GM18867 (cell line): Measurements from ENCODE around the gene CNN1.
"Not testable (repeated sequence)": the region's sequence is repeated elsewhere in the genome, so short reads cannot be mapped to it uniquely, and the experiment has no call there.

Source experiments
- ATAC-seq: cut with Tn5 transposase; IDR thresholded peaks from one replicate; pipeline ENCODE4 v1.9.1; 2021; ENCODE audit warnings: mild to moderate bottlenecking, moderate library complexity; ENCODE audit not compliant: unreplicated experiment

Gene CNN1

GRCh38 chr19:11563532-11563931, 24.9 kb downstream of the CNN1 start:
- ATAC-seq = no peak

GRCh38 chr19:11564082-11564807, 25.6 kb downstream of the CNN1 start:
- ATAC-seq = not testable (repeated sequence)

GRCh38 chr19:11565649-11565980, 27.0 kb downstream of the CNN1 start:
- ATAC-seq = not testable (repeated sequence)

- ATAC-seq = no peak
These were observed 27.5 kb downstream of the CNN1 start for GRCh38 chr19:11566164-11566563.

- ATAC-seq = no peak
These were observed 31.4 kb downstream of the CNN1 start for GRCh38 chr19:11570039-11570462.

- not testable (repeated sequence) for ATAC-seq
These were observed 34.7 kb downstream of the CNN1 start for GRCh38 chr19:11573354-11573753.

GRCh38 chr19:11573763-11574162, 35.1 kb downstream of the CNN1 start:
- ATAC-seq = not testable (repeated sequence)

GRCh38 chr19:11574689-11575088, 36.0 kb downstream of the CNN1 start:
- ATAC-seq = no peak

- no peak for ATAC-seq
These were observed 37.6 kb downstream of the CNN1 start for GRCh38 chr19:11576227-11576626.

GRCh38 chr19:11577451-11578257, 39.0 kb downstream of the CNN1 start, which contains the start of gene ACP5:
ACP5 (minus strand) TSS chr19:11577645; CDS start chr19:11577317, 328 bp downstream.
- no peak for ATAC-seq

GRCh38 chr19:11578258-11579142, 39.8 kb downstream of the CNN1 start:
- peak; percentile 40 for ATAC-seq

- no peak for ATAC-seq
These were observed 41.5 kb downstream of the CNN1 start for GRCh38 chr19:11580116-11580515.

GRCh38 chr19:11581740-11582139, 43.1 kb downstream of the CNN1 start:
- peak; percentile 65 for ATAC-seq

- no peak for ATAC-seq
These were observed 47.7 kb downstream of the CNN1 start for GRCh38 chr19:11586331-11586730.

- ATAC-seq = no peak
These were observed 48.8 kb downstream of the CNN1 start for GRCh38 chr19:11587302-11587974.

- no peak for ATAC-seq
These were observed 49.5 kb downstream of the CNN1 start for GRCh38 chr19:11587975-11588631.

- ATAC-seq = no peak
These were observed 55.4 kb downstream of the CNN1 start for GRCh38 chr19:11594084-11594483.

GRCh38 chr19:11596156-11596555, 57.5 kb downstream of the CNN1 start:
- ATAC-seq = no peak

- peak; percentile 97 for ATAC-seq
These were observed 58.8 kb downstream of the CNN1 start, which contains the start of gene ZNF627 for GRCh38 chr19:11597202-11598102. ZNF627 (plus strand) TSS chr19:11597483; CDS start chr19:11597628, 145 bp downstream.
